ENCODE results near the gene TRDMT1. TPM values are rescaled to one million over a fixed set of nuclear protein-coding genes. Genes with fewer than 3 reads are reported as not detected.

The TRDMT1 gene
- total and polyA plus RNA-seq, 2 donors (not counting 1 experiment from before 2014, with no cell fraction given): 3.0 to 20.4 TPM

DNA sequence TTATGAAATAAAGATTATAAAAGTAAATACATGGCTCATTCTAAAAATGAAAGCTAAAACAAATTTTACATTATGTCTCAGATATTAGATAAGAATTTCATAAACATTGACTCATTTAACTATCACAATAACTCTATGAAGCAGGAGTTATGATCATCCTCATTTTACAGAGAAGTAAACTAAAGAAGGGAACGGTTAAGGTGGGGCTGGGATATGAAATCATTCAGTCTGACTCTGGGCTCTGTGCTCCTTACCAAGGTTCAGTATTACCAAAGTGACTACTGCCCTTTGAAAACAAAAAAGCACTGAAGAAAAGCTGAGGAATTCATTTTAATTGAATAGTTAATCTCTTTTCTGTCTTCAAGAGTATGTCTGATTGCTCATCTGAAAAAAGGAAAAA is 49.8 kb downstream of the TRDMT1 start:
- Mint-ChIP-seq H3K4me3 (no peak overlapping the region), H3K27ac (no peak overlapping the region), H3K4me1 (no peaks in the 10 kb centered on the region), H3K9me3 (ENCODE audit: insufficient read depth) (no peaks in the 10 kb centered on the region), H3K27me3 (no peaks in the 10 kb centered on the region)
- ChIA-PET POLR2A (interaction anchor here (1.4 kb wide), 1 partner anchor 78 kb away, joined by 4 read pairs; no protein-coding TSS in a partner anchor), CTCF (no interaction called here)
- Histone ChIP-seq H2AFZ (ENCODE audit: insufficient read depth, low read depth, low read length, poor library complexity, severe bottlenecking) (no peak overlapping the region), H3K4me3 (ENCODE audit: control extremely low read depth in 1 of 5, extremely low read depth in 1 of 5, insufficient read depth in 1 of 5, low read depth in 2 of 5, low read length in 4 of 5) (no peak overlapping the region), H3K36me3 (replicated peaks in 1 of 2; ENCODE audit: control extremely low read depth in 1 of 2, control insufficient read depth in 1 of 2, extremely low read depth in 1 of 2, insufficient read depth in 2 of 2, low read length in 1 of 2) (peaks cover 0 to 6% of the 10 kb centered on the region in 2 experiments), H3K27ac (ENCODE audit: low read length in 2 of 2) (no peak overlapping the region), H3K79me2 (ENCODE audit: control insufficient read depth, insufficient read depth, low read length) (no peaks in the 10 kb centered on the region), H3K4me2 (replicated peaks; ENCODE audit: low read depth, low read length, poor library complexity, severe bottlenecking) (no peak overlapping the region), H3K27me3 (replicated peaks in 1 of 4; ENCODE audit: control extremely low read depth in 1 of 4, control insufficient read depth in 3 of 4, insufficient read depth in 4 of 4, low read length in 3 of 4) (no peaks in the 10 kb centered on the region), H4K20me1 (ENCODE audit: control insufficient read depth, insufficient read depth, low read length, poor library complexity, severe bottlenecking) (no peaks in the 10 kb centered on the region), H3K4me1 (ENCODE audit: control insufficient read depth in 2 of 2, insufficient read depth in 2 of 2, low read length in 2 of 2) (no peaks in the 10 kb centered on the region), H3K9me3 (ENCODE audit: control extremely low read depth in 1 of 3, control insufficient read depth in 2 of 3, insufficient read depth in 1 of 3, low read length in 2 of 3) (no peaks in the 10 kb centered on the region), H3K9ac (ENCODE audit: low read length) (no peak overlapping the region)
- ATAC-seq (ENCODE audit: low read depth) (no peak), DNase-seq (no peak)
- TF ChIP-seq, protein P1, sequence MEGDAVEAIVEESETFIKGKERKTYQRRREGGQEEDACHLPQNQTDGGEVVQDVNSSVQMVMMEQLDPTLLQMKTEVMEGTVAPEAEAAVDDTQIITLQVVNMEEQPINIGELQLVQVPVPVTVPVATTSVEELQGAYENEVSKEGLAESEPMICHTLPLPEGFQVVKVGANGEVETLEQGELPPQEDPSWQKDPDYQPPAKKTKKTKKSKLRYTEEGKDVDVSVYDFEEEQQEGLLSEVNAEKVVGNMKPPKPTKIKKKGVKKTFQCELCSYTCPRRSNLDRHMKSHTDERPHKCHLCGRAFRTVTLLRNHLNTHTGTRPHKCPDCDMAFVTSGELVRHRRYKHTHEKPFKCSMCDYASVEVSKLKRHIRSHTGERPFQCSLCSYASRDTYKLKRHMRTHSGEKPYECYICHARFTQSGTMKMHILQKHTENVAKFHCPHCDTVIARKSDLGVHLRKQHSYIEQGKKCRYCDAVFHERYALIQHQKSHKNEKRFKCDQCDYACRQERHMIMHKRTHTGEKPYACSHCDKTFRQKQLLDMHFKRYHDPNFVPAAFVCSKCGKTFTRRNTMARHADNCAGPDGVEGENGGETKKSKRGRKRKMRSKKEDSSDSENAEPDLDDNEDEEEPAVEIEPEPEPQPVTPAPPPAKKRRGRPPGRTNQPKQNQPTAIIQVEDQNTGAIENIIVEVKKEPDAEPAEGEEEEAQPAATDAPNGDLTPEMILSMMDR (IDR thresholded peaks at IDR 0.05): no peak
- TF ChIP-seq EZH2 (IDR thresholded peaks at IDR 0.05; ENCODE audit: borderline replicate concordance, insufficient read depth, low read depth, low read length, poor library complexity, severe bottlenecking): no peak
- intact Hi-C loops (cut with micrococcal nuclease): no loop called here
- no CpG with 5 or more reads among the region's 1 CpG for WGBS (ENCODE audit: insufficient coverage)

DNA sequence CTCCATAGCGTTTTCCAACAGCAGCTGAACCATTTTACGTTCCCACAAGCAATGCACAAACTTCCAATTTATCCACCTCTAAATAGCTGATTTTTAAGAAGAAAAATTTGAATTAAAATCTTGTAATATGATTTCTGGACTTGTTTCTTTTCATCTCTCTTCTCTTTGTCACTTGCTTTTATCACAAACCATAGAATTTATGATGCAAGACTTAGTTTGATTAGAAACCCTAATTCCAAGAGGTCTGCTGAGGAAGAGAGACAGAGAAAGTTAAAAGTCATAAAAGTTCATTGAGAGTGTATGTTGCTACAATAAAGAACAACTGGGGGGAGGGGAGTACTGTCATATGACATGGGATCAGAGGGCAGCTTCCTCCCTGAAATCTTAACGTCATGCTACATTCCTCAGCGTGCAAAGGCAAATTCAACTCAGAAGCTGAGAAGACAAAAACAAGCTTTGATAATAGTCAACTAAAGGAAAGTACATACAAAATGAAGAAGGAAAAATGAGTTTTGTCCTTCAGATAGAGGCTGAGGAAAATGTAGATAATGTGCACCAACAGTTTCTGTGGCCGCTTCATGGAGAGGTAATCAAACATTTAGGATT is 53.5 kb downstream of the TRDMT1 start:
- ChIA-PET POLR2A (no interaction called here), CTCF (no interaction called here)
- Mint-ChIP-seq H3K9me3 (ENCODE audit: insufficient read depth) (no peaks in the 10 kb centered on the region), H3K4me3 (no peak overlapping the region), H3K27me3 (no peaks in the 10 kb centered on the region), H3K27ac (no peak overlapping the region), H3K4me1 (no peaks in the 10 kb centered on the region)
- Histone ChIP-seq H3K27ac (ENCODE audit: low read length in 2 of 2) (no peak overlapping the region), H3K79me2 (ENCODE audit: control insufficient read depth, insufficient read depth, low read length) (no peaks in the 10 kb centered on the region), H3K4me3 (ENCODE audit: control extremely low read depth in 1 of 5, extremely low read depth in 1 of 5, insufficient read depth in 1 of 5, low read depth in 2 of 5, low read length in 4 of 5) (no peak overlapping the region), H4K20me1 (ENCODE audit: control insufficient read depth, insufficient read depth, low read length, poor library complexity, severe bottlenecking) (no peaks in the 10 kb centered on the region), H2AFZ (ENCODE audit: insufficient read depth, low read depth, low read length, poor library complexity, severe bottlenecking) (no peak overlapping the region), H3K27me3 (replicated peaks in 1 of 4; ENCODE audit: control extremely low read depth in 1 of 4, control insufficient read depth in 3 of 4, insufficient read depth in 4 of 4, low read length in 3 of 4) (no peaks in the 10 kb centered on the region), H3K4me2 (replicated peaks; ENCODE audit: low read depth, low read length, poor library complexity, severe bottlenecking) (no peak overlapping the region), H3K36me3 (replicated peaks in 1 of 2; ENCODE audit: control extremely low read depth in 1 of 2, control insufficient read depth in 1 of 2, extremely low read depth in 1 of 2, insufficient read depth in 2 of 2, low read length in 1 of 2) (peaks cover 0 to 3% of the 10 kb centered on the region in 2 experiments), H3K9ac (ENCODE audit: low read length) (no peak overlapping the region), H3K4me1 (ENCODE audit: control insufficient read depth in 2 of 2, insufficient read depth in 2 of 2, low read length in 2 of 2) (no peaks in the 10 kb centered on the region), H3K9me3 (ENCODE audit: control extremely low read depth in 1 of 3, control insufficient read depth in 2 of 3, insufficient read depth in 1 of 3, low read length in 2 of 3) (no peaks in the 10 kb centered on the region)
- ATAC-seq (ENCODE audit: low read depth): no peak
- DNase-seq: no peak
- intact Hi-C loops (cut with micrococcal nuclease): no loop called here
- WGBS (ENCODE audit: insufficient coverage): 100% methylated on average over 1 of the region's 5 CpGs
- TF ChIP-seq, protein P1 (IDR thresholded peaks at IDR 0.05): no peak
- TF ChIP-seq EZH2 (IDR thresholded peaks at IDR 0.05; ENCODE audit: borderline replicate concordance, insufficient read depth, low read depth, low read length, poor library complexity, severe bottlenecking): no peak

All from B cell (primary cell).